GM18870 (cell line): Measurements from ENCODE around the gene KIF3B.
"Not testable (repeated sequence)": the region's sequence is repeated elsewhere in the genome, so short reads cannot be mapped to it uniquely, and the experiment has no call there.

Source experiments
- ATAC-seq: cut with Tn5 transposase; IDR thresholded peaks from one replicate; pipeline ENCODE4 v1.9.1; 2021; ENCODE audit warnings: moderate library complexity; ENCODE audit not compliant: unreplicated experiment

KIF3B gene

GRCh38 chr20:32355417-32355841, 78.0 kb downstream of the KIF3B start:
- ATAC-seq, result peak; percentile 33

GRCh38 chr20:32355907-32356621, 78.6 kb downstream of the KIF3B start:
- ATAC-seq, result not testable (repeated sequence)

GRCh38 chr20:32356622-32357374, 79.3 kb downstream of the KIF3B start:
- ATAC-seq, result no peak

- no peak for ATAC-seq
These were observed 80.0 kb downstream of the KIF3B start for GRCh38 chr20:32357375-32357868.

GRCh38 chr20:32357869-32358631, 80.6 kb downstream of the KIF3B start, which contains the start of gene ASXL1:
TSS of gene ASXL1 (plus strand) at chr20:32358331. CDS start at chr20:32358776, 445 bp downstream.
- peak; percentile 57 for ATAC-seq

- ATAC-seq, result no peak
These were observed 81.1 kb downstream of the KIF3B start for GRCh38 chr20:32358632-32358882.

- no peak for ATAC-seq
These were observed 81.6 kb downstream of the KIF3B start for GRCh38 chr20:32358883-32359632.

GRCh38 chr20:32359633-32360332, 82.3 kb downstream of the KIF3B start:
- no peak for ATAC-seq

GRCh38 chr20:32360333-32360634, 82.8 kb downstream of the KIF3B start:
- no peak for ATAC-seq

GRCh38 chr20:32362901-32363364, 85.5 kb downstream of the KIF3B start:
- ATAC-seq, result no peak

- no peak for ATAC-seq
These were observed 86.0 kb downstream of the KIF3B start for GRCh38 chr20:32363492-32363891.

GRCh38 chr20:32364554-32365208, 87.2 kb downstream of the KIF3B start:
- ATAC-seq, result no peak

GRCh38 chr20:32365564-32365963, 88.1 kb downstream of the KIF3B start:
- no peak for ATAC-seq

GRCh38 chr20:32366380-32366779, 88.9 kb downstream of the KIF3B start:
- peak; percentile 57 for ATAC-seq

- ATAC-seq, result no peak
These were observed 90.9 kb downstream of the KIF3B start for GRCh38 chr20:32368323-32368722.

- no peak for ATAC-seq
These were observed 91.5 kb downstream of the KIF3B start for GRCh38 chr20:32368925-32369324.

- no peak for ATAC-seq
These were observed 93.4 kb downstream of the KIF3B start for GRCh38 chr20:32370897-32371296.

- no peak for ATAC-seq
These were observed 101.0 kb downstream of the KIF3B start for GRCh38 chr20:32378461-32378860.

- ATAC-seq, result not testable (repeated sequence)
These were observed 102.6 kb downstream of the KIF3B start for GRCh38 chr20:32380037-32380436.

- ATAC-seq, result no peak
These were observed 103.3 kb downstream of the KIF3B start for GRCh38 chr20:32380745-32381144.
